Tibial nerve (tissue), 4 donors: Measurements from ENCODE around the gene TSR1.

Source experiments
- CTCF ChIP-seq, 5 experiments: fragments of 200-600 bp in 3 of 5; fragments of 450-650 bp in 2 of 5; sonication (generic) in 3 of 5; IDR thresholded peaks; one replicate each; pipeline ENCODE4 v1.5.1; 2016 to 2019; ENCODE audit warnings: antibody characterized with exemption in 5 of 5, mild to moderate bottlenecking in 3 of 5, moderate library complexity in 2 of 5
- EP300 ChIP-seq, 2 donors: sonication (generic); formaldehyde crosslinking; IDR thresholded peaks; one replicate each; pipeline ENCODE4 v1.6.1; 2017; ENCODE audit warnings: antibody characterized with exemption in 2 of 2, mild to moderate bottlenecking in 1 of 2
- POLR2A ChIP-seq, 2 donors: fragments of 450-650 bp; IDR thresholded peaks; one replicate each; pipeline ENCODE4 v1.6.1; 2017; ENCODE audit warnings: antibody characterized with exemption in 2 of 2, mild to moderate bottlenecking in 2 of 2, moderate library complexity in 2 of 2

- TF ChIP-seq POLR2A (IDR thresholded peaks at IDR 0.05) (no peak), CTCF (IDR thresholded peaks at IDR 0.05) (no peak), EP300 (IDR thresholded peaks at IDR 0.05) (no peak)
Observed at GRCh38 chr17:2380226-2380922, 44.1 kb upstream of the TSR1 start.
